GM21367 (cell line): ENCODE results near the gene STRAP.
"Not testable (repeated sequence)": the region's sequence is repeated elsewhere in the genome, so short reads cannot be mapped to it uniquely, and the experiment has no call there.

ENCODE experiments used
- ATAC-seq: cut with Tn5 transposase; IDR thresholded peaks from one replicate; pipeline ENCODE4 v1.9.1; 2021; ENCODE audit not compliant: unreplicated experiment

The STRAP gene

DNA sequence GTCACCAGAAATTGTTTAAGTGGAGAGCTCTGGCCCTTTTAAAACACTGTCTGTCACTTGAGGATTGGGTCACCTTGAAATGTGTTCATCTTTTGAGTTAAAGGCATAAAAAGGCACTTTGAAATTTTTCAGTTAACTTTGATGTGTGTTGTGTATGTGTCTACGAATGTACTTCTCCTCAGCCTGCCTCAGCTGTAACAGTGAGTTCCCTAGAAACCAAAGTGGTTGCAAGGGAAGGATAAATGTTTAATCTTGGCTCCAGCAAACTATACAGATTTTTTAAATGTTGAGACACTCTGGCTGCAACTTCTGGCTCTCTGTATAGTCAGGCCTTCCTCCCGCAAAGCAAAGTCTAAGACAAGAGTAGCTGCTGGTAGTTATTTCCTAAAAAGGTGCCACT, 37.2 kb downstream of the STRAP start:
- ATAC-seq = no peak

DNA sequence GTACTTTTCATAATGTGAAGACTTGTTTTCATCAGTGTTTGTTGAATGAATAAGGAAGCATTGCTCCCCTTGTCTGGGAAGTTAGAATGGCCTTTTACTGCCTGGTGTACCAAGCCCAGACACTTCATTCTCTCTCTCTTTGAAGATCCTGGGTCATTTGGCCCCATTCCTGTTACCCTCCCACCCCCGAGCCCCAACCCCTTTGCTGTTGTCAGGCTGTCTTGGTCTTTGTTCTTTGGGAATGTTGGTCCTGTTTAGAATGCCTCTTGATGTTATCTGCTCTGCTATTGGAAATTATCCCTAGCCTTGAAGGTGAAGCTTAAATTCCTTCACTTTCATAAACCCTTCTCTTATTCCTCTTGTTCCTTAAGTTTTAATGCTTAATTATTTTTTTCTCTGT, 42.8 kb downstream of the STRAP start:
- ATAC-seq = no peak

DNA sequence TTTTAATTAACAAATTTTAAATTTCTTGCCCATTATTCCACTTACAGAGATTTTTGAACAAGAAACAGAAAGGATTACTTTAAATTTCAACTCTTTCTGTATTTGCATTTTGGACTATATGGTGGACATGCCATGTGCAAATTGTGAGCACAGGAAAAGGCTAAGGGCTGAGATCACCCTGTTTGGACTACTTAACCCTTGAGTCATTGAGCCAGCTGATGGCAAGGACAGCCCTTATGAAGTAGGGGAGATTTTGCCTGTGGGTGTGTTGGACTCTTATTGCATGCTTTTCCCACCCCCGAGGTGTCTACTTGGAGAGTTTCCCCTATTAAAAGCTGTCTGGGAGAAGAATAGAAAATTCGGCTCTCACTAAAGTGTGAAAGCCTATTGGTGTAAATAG, 46.2 kb downstream of the STRAP start:
- ATAC-seq = no peak

DNA sequence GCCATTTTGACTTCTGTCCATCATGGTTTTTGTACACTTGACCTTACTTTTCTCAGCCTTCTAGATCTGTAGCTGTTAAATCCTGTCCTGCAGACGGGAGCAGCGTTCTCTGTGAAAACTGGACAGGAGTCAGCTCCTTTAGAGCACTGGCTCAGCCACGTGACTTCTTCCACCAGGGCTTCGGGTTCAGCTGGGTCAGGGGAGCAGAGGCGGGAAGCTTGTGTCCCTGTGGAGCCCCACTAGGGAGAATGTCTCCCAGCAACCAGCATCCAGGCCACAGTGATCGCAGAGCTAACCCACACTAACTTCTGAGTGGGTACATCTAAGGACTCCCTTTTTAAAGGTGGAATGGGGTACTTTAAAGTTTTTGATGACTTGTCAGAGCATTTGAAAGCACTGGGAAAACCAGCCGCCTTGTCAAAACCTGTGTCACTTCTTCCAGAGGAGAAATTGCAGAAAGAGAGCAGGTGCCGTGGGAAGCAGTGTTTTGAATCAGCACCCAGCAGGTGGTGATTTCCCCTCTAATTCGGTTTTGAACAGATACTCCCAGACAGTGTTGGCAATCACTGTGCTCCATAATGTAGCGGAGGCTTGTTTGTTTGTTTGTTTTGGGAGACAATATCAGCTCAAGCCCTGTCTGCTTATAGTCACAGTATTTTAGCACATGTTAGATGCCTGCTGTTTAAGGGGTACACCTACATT, 46.8 kb downstream of the STRAP start:
- ATAC-seq = no peak

DNA sequence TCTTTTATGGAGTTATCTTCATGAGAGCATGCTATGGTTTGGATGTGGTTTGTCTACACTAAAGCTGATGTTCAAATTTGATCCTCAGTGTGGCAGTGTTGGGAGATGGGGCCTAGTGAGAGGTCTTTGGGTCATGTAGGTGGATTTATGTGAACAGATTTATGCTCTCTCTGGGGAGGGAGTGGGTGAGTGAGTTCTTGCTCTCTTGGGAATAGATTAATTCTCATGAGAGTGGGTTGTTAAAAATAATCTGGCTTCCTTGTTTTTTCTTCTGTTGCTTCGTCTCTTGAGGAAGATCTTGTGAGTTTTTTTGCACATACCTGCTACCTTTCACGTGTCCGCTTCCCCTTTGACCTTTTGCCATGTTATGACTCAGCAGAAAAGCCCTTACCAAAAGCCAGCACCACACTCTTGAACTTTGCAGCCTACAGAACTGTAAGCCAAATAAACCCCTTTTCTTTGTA, 49.4 kb downstream of the STRAP start:
- ATAC-seq = peak; percentile 65

DNA sequence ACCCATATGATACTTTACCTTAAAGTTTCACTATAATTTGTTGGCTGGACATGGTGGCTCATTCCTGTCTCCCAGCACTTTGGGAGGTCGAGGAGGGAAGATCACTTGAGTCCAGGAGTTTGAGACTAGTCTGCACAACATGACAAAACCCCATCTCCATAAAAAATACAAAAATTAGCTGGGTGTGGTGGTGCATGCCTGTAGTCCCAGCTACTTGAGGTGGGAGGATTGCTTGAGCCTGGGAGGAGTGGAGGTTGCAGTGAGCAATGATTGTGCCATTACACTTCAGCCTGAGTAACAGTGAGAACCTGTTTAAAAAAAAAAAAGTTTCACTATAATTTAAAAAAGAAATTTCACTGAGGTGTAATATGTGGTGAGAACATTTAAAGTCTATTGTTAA, 50.1 kb downstream of the STRAP start:
- no peak for ATAC-seq

DNA sequence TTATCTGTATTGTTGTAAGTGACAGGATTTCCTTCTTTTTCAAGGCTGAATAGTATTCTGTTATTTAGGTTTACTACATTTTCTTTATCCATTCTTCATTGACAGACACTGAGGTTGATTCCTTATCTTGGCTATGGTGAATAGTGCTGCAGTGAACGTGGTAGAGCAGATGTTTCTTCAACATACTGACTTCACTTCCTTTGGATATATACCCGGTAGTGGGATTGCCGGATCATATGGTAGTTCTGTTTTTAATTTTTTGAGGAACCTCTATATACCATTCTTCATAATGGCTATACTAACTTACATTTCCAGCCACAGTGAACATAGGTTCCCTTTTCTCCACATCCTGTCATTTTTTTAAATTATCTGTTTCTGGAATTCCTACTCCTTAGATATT, 50.8 kb downstream of the STRAP start:
- ATAC-seq = no peak

DNA sequence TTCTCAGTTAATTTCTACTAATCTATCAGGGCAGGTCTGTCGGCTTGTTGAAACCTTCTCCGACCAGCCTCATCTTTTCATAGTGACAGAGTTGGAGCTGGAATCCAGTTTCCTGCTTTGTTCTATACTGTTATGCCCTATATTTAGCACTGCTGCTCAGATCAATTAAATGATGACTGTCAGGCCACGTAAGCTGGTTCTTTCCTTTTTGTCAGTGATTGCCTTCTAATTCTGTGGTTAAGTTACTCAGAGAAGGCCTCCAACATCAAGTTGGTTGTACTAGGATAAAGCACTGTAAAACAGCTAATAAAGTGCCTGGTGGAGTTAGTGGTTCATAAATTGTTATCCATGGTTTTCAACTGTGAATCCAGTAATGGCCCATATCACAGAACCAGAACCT, 51.6 kb downstream of the STRAP start:
- no peak for ATAC-seq

DNA sequence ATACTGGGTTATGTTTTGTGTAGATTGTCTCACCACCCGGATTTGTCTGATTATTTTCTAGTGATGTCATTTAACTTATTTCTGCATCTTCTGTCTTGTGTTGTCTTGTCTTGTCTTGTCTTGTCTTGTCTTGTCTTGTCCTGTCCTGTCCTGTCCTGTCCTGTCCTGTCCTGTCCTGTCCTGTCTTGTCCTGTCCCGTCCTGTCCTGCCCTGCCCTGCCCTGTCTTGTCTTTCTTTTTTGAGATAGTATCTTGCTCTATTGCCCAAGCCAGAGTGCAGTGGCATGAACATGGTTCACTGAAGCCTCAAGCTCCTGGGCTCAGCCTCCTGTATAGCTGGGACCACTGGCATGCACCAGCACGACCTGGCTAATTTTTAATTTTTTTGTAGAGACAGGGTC, 54.6 kb downstream of the STRAP start:
- no peak for ATAC-seq

DNA sequence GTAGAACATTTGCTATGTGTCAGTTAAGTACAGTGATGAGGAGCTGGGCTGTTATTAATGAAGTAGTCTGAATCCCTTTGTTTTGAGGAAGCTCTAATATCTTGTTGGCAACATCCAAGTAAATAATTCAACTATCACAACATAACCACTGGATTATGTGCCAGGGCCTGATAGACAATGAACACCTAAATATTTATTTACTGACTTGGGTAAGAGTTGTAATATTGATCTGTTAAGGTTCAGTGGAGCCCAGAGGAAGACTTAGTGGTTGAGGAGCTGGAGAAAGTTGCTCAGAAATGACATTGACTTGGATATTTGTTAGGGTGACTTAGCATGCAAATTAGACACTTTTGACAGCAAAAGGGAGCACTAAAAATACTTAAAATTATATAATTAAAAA, 55.7 kb downstream of the STRAP start:
- ATAC-seq = no peak

DNA sequence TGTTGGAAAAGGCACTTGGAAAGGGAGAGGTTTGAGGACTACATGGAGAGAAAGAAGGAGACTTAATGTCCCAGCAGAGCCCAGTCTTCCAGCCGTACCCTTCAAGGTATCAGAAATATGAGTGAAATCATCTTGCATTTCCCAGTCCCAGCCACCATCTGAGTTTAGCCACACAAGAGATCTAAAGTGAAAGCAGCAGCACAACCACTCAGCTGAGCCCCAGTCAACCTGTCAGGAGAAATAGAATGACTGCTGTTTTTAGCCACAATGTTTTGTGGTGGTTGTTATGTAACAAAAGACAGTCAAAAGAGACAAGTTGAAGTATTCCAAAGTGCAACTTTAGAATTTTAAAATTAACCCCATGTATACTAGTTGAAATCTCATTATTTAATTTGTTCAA, 56.9 kb downstream of the STRAP start:
- ATAC-seq = no peak

DNA sequence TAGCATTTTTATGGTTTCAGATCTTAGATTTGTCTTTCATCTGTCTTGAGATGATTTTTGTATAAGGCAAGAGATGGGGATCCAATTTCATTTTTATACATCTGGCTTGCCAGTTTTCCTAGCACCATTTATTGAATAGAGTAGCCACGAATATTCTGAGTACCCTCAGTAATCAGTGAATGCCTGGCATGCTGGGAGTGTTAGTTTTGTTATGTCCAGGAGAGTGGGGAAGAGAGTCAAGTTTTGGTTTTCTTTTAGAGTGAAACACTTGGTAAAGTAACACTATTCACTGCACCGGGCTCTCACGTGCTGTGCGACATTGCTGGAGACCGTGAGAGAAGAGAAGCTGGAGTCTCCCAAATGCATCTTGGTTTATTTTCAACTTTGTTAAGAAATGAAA, 60.3 kb downstream of the STRAP start:
- no peak for ATAC-seq

DNA sequence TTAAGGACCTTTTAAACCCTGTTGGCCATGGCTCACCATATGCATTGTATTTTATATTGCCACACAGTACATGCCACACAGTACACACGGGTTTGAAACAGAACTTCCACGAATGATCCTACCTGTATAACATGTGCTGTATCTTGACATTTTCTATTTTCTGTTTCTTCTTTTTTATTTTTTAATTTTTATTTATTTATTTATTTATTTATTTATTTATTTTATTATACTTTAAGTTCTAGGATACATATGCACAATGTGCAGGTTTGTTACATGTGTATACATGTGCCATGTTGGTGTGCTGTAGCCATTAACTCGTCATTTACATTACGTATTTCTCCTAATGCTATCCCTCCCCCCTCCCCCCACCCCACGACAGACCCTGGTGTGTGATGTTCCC, 61.3 kb downstream of the STRAP start:
- not testable (repeated sequence) for ATAC-seq

DNA sequence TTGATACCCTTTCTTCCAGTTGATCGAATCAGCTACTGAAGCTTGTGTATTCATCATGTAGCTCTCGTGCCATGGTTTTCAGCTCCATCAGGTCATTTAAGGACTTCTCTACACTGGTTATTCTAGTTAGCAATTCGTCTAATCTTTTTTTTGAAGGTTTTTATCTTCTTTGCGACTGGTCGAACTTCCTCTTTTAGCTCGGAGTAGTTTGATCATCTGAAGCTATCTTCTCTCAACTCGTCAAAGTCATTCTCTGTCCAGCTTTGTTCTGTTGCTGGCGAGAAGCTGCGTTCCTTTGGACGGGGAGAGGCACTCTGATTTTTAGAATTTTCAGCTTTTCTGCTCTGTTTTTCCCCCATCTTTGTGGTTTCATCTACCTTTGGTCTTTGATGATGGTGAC, 66.3 kb downstream of the STRAP start:
- not testable (repeated sequence) for ATAC-seq
